NCI-H2081 (cell line): ENCODE measurements around the gene ARHGAP24.
"Not testable (repeated sequence)": the region's sequence is repeated elsewhere in the genome, so short reads cannot be mapped to it uniquely, and the experiment has no call there.

Source experiments
- DNase-seq, 2 experiments: peaks; one replicate each; lab custom pipeline; 2025; lab: John Stamatoyannopoulos, UW

Gene ARHGAP24

DNA sequence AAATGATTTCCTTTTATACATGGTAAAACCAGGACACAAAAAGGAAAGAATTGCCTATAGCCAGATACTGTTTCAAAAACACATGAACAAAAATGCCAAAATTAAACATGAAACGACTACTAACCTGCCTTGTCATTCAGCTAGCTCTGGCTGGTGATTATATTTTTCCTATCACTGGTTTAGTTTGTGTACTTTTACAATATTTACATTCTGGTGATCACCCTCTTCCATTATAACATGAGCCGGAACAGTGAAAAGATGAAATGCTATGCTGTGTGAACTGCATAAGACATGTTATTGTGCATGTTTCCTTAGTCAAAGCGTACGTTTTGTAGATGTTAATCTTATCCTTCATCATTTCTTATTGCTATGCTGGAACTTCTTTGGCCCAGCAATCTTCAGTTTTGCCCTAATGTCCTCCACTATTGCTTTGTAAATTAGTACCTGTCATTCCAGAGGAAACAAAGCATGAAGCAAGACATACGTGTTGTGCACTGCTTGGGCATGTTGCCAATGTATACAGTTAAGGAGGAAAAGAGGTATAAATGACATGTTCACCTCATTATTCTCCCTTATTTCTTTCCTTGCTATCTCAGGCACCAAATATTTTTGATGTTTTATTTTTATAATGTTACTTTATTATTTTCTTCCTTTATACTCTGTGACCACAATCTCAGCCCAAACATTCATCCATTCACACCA is 386.3 kb downstream of the ARHGAP24 start:
- DNase-seq: peak; percentile 55 to 58

DNA sequence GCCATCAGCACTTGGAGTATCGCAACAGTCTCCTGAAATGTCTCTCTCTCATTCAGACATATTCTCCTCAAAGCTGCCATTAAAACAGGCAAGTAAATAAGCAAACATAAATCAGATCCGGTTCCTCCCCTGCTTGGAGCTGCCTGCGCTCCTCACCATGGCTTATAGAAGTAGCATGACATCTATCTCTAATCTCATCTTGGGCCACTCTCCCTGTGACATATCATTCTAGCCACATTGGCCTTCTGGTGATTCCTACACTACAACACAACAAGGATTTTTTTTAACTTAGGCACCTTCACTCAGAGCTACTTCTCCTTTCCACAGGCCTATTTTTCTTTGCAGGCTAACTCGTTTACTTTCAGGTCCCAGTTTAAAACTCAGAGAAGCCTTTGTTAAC is 387.9 kb downstream of the ARHGAP24 start:
- DNase-seq: no peak

DNA sequence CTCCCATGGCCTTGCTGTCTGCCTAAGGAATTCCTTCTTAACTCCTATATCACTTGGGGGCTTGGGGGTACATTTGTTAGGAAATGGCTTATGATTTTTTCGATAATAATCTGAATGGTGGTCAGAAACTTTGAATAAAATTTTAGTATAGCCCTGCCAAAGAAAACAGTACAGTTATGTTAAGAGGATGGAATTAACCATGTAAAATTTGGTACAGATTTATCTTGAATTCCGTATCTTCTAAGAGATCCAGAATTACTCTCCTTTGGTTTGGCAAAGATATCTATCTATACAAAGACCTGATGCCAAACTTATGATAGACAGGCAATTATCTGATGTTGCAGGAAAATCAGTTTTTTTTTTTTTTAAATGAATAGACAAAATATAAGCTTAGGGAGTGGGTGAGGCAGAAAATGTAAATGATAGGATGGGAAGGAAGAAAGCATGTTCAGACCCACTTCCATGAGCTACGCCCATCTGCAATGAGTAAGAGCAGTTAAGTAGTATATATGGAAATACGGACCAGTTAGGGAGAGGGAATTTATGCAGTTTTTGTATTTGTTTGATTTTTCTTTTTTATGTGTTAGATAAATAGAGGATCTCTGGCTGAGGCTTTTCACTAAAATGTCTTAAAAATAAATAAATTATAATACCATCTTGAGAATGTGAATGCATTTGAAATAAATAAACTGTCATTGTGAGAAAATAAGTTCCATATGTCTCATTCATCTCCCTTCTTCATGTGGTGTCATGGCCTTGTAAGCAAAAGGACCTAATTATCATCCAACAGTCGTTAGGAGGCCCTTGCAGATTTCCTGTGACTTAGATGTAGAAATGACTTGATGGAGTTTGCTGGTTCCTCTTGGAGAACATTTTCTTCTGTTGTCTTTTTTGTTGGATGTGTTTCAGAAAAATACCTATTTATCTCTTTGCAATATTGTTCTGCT is 389.6 kb downstream of the ARHGAP24 start:
- DNase-seq: no peak

DNA sequence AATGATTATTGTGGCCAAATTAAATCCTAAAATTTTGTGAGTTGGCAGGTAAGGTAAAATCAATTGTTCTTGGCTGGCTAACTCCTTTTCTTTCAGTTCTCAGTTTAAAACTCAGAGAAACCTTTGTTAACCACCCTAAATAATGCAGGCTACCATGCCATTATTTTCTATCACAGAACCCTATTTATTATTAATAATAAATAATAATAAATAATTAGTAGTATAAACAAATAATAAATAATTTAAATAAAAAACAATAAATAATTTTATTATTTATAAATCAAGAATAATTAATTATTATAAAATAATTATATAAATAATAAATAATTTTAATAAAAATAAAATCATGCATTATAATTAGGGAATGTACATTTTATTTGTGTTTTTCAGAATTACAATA is 390.3 kb downstream of the ARHGAP24 start:
- no peak for DNase-seq

DNA sequence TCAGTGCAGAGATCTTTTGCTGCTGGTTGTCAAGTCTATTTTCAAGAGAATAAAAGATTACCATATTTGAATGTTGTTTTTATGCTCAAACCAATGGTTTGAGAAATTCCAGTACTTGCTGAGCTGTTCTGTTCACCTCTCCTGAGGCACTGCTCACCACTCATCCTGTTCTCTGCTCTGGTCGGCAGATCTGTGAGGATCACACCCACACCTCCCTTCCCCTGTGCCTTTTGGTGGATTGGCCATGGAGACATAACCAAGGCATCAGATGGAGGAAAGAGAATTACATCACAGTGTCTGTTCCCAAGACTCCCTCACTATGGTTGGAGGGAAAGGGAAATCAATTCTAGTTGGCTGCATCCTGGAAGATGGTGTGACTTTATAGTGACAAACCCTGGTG is 391.6 kb downstream of the ARHGAP24 start:
- no peak for DNase-seq

DNA sequence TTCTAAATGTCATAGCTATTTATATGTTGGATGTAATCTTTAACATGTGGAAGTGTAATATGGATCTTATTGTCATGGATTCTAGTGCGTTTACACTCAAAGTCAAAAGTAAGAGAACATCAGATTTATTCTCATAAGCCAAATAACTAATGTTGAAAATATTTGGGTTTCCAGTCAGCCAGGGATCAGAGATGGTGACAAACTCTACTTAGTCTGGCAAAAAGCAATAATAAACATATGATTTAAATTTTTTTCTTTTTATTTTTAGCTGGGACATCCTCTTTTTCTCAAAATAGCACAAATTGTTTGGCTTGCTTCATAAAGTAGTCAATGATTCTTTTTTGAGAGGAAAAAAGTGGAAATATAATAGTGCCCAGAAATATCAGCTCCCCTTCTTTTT is 392.3 kb downstream of the ARHGAP24 start:
- no peak for DNase-seq

DNA sequence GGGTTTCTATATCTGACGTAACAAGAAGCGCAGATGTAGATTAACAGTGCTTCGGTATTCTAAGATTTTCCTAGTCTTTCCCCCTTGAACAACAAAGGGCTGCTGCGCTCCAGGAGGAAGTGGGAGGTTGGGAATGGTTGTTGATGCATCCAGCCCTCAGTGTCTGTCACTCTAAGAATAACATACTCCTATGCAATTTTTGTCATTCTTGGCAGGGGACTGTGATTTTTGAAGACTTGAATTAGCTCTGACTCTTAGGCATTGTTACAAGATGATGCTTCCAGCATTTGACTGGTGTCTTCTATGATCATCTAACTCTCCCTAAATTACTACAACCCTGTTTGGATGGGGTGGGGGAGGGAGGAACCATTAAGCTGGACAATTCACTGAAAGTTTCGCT is 394.2 kb downstream of the ARHGAP24 start:
- DNase-seq: no peak

DNA sequence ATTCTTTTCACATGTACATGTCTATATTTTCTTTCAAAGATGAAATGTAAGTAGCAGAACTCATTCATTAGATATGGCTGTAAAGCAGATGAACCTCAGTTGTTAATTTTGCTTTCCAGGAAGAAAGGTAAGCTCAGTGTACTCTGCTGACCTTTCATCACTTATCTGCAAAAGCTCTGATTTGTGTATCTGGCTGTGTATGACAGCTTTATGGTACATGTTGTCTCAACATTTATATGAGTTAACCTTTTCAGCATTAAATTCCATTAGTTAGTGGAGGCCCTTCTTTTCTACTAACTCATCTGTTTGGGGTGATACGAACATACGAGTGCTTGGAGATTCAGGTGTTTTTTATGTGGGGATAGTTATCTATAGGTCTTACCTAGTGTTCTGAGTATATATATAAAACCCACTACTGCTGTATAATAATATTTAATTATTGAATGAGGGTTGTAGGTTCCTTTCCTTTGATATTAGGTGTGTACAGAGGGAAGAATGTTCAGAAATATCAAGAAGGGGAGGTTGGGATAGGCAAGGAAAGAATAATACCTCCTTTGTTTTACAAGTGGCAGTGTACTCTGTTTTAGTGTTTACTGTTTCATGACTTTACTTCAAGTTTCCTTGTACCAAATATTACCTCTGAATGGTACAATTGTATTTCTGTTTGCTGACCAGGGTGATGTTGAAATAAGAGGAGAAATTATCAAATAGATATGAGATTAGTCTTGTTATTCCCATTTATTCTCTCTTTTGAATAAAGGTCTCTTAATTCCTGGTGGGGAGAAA is 395.5 kb downstream of the ARHGAP24 start:
- DNase-seq: no peak

DNA sequence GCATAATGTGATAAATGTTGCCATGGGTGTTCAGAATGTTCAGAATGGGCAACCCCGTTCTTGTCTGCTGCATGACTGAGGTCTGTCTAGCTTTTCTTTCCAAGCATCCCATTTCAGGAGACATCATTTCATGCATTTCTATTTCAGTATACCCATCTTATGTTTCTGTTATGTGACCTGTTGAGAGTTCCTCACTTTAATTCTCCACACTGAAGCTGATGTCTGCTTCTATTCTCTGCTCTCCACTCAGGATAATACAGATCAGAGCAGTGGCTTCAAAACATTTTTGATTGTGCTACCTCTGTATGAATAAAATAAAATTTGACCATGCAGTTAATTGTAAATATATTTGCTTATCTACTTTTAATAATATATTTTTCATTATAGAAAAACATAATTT is 398.6 kb downstream of the ARHGAP24 start:
- DNase-seq: no peak

DNA sequence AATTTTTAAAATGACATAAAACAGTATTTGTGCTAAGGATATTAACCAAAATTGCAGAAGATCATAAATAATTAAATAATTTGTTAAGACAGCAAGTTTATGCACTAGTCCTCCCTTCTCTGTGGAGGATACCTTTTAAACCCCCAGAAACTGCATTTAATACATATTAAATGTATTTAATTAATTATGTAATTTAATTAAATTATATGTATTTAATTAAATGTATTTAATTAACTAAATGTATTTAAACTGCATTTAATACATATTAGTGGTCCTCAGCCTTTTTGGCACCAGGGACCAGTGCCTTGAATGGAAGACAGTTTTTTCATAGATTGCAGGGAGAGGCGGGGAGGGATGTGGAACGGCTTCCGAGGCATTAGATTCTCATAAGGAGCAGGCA is 404.6 kb downstream of the ARHGAP24 start:
- DNase-seq: no peak

DNA sequence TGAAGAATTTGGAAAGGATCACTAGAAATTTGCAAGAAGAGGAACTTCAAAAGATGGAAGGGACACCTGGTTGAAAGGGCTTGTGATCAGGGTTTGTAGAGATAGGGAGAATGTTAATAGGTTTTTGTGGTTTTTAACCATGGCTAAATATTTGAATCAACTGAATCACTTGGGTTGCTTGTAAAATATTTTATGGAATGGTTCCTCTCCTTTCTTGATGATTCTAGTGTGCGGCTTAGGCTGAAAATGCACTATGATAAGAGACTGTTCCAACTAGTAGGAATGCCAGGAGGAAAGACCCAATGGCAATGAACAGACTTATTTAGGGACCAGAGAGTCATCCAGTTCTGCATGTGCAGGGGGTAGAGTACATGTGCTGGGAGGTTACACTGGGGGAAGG is 408.2 kb downstream of the ARHGAP24 start:
- DNase-seq: no peak

DNA sequence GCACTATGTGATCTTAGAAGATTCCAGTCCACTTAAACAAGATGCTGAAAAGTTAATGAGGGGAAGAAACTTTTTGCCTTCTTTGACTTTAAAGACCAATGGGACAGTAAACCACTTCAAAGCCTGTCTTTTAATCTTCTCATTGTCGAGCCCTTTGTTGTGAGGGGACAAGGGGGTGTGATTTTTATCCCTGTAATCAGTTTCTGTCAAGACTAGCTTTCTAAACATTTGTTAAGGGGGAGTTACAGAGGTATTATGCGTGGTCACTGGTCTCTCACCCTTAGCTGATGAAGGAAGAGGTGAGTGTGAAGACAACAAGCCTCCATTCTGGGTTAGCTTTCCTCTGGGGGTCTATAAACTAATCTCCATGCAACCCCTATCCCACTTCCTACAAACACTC is 409.3 kb downstream of the ARHGAP24 start:
- DNase-seq: no peak

DNA sequence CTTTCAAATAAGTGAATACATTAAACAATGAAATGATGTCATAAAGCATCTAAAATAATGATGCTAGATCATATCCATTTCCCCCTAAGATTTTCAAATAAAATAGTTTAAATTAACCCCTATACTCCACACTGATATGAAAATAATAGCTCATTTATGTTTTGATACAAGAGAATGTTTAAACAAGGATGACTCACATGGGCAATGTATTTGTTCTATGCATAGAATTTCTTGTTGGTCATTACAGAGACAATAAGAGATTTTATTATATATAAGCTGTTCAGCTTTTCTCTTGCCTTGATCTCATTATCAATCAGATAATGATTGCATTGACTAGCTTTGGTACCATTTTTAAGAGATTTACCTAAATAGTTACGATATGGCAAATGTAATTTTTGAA is 411.7 kb downstream of the ARHGAP24 start:
- no peak for DNase-seq

DNA sequence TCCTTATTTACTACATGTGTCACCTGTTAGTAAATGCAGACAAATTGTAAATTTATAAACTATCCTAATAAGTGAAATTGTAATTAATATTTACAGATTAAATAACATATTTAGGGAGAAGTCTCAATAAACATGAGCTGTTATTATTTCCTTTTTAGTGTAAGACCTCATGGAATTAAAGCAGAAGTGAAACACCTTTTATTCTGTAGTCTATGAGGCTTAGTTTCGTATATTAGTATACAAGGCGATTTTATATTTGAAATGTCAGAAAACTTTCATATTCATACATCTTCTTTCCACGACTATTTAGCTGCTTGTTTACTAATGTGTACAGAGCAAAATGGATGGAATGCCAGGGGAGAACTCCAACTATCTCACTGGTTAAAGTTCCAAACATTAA is 414.4 kb downstream of the ARHGAP24 start:
- no peak for DNase-seq

DNA sequence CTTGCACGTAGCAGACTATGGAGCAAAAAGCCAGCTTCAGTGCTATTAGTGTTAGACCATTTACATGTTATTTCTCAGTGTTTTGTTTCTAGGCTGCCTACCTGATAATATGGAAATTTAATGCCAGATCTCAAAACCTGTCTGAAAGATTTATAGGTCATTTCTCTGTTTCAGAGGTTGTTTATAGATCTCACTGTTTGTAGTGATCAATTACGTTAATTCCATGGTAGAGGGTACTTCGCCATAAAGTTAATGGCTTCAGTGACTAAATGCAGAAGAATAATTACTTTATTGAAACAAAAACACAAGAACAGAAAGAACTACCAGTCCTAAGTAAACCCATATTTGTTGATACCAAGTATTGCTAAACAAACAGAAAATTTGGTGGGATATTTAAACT is 420.8 kb downstream of the ARHGAP24 start:
- DNase-seq: no peak

DNA sequence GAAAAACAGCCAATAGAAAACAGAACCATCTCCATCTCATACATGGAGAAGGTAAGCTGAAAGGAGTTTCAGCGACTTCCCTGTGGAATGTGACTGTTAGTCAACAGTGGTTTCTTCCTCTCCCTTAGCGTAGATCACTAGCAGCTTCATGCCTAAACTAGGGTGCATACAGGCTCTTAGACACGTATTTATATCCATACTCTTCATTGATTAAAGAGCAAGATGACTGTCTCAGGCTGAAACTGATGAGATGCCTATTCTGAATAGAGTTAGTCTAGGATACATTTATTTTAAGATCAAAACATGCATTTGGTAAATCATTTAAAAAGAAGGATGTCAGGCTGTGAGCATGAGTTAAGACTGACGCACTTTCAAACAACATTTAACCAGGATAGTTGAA is 423.3 kb downstream of the ARHGAP24 start:
- DNase-seq: no peak

DNA sequence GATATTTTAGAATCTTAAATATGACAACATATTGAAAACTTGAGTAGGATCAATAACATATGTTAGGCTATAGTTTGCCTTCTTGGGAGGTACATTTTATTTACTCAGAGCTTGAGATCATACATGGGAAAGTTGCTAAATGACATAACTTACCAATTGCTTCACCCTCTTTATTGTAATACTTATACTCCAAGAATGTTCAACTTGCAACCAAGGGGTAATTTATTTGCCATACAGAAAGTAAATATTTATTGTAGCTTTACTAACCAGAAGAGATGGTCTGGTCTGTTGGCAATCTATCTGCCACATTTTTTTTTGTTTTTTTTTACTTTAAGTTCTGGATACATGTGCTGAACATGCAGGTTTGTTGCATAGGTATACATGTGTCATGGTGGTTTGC is 426.6 kb downstream of the ARHGAP24 start:
- no peak for DNase-seq

DNA sequence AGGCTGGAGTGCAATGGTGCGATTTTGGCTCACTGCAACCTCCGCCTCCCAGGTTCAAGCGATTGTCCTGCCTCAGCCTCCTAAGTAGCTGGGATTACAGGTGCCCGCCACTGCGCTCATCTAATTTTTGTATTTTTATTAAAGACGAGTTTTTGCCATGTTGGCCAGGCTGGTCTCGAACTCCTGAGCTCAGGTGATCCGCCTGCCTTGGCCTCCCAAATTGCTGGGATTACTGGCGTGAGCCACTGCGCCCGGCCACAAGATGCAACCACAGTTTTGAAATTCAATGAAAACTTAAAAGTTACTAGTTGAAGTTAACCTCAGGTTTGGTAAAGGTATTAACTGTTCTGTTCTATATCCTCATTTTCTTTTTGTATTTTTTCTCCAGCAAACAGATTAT is 427.7 kb downstream of the ARHGAP24 start:
- DNase-seq: not testable (repeated sequence)

DNA sequence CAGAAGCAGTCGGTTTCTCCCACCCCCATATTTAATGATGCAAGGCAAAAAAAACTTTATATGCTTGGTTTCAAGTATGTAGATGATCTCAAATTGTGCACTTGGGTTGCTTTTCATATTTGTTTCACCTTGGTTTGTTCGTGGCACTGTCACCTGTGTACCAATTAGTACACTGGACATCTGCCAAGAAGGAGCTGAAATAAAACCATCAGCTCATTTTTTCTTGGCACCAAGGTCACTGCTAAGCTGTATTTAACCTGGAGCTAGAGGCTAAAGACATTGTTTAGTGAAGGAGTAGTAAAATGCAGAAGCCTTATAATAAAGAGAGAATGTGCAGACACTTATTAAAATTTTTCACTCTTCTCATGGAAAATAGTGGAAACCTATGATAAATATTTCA is 430.8 kb downstream of the ARHGAP24 start:
- DNase-seq: peak in 1 of 2 experiments; percentile 23

DNA sequence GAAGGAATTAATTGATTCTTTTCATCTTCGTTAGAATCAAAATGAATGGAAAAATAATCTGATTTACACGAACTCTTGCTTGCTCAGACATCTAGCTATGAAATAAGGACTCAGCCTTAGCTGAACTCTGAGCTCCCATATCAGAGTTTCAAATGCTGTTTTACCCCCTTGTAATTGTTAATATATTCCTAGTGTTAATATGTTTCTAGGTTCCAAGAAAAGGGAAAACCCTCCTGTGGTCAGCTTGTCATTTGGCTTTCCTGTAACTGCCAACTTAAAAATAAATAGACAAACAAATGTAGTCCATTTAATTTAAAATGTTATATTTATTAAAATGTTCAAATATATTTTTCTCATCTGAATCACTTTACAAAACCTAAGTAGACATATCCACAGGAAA is 432.1 kb downstream of the ARHGAP24 start:
- DNase-seq: no peak

DNA sequence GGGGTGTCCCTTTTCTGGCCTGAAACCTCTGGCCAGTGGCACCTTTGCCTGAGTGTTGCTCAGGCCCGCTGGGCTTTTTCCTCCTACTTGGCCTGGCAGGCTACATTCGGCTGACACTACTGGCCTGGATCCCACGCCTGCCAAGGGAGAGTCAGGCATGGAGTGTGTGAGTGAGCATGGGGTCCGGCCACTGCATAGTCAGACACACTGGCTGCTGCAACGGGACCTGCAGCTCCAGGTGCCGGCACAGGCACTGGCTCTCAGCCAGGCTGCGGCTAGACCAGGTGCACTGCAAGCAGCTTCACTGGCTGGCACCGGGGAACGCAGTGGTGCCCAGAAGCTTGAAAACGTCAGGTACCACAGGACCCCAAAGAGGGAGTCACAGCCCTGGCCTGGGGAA is 434.9 kb downstream of the ARHGAP24 start:
- DNase-seq: no peak

DNA sequence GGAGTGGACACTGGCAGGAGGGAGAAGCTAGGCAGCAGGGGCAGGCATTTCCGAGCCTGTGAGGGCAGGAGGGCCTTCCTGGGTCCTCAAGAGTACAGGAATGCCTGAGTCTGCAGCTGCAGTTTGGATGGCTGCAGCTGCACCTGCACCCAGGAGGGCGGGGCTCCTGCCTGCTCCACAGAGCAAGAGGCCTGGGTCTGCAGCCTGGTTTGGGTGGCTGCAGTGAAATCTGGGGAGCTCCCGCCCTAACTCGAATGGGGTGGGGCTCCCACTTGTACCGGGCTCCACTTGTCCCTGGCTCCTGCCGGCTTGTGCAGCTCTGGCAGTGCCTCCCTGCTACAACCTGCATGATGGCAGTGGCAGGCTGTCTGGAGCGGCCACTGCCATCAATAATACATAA is 436.0 kb downstream of the ARHGAP24 start:
- no peak for DNase-seq
